Measurements from ENCODE around the gene OR5H1.

- TF ChIP-seq CTCF (IDR thresholded peaks at IDR 0.05) (no peak), POLR2A (IDR thresholded peaks at IDR 0.05) (no peak)
These were observed 22.4 kb upstream of the OR5H1 start for GRCh38 chr3:98108162-98108561.
